SK-N-SH treated with all-trans-retinoic acid at 6 μM for 48 hours (cell line): Measurements from ENCODE around the gene SLC2A6.

Experiments used
- ATAC-seq: fragments of 200-7000 bp; cut with Tn5 transposase; 3 replicates; pipeline ENCODE4 v1.9.1; 2020; ENCODE audit warnings: mild to moderate bottlenecking, moderate library complexity
- ARNTL ChIP-seq: fragments of 450-650 bp; formaldehyde crosslinking; IDR thresholded peaks from 2 replicates; pipeline ENCODE4 v1.5.0; 2020; ENCODE audit warnings: low read depth, mild to moderate bottlenecking, moderate library complexity, borderline replicate concordance
- BACH2 ChIP-seq: fragments of 250-450 bp; sonication (Bioruptor Pico); IDR thresholded peaks from 2 replicates; pipeline ENCODE4 v1.9.0; 2021; ENCODE audit warnings: mild to moderate bottlenecking, borderline replicate concordance
- CREB5 ChIP-seq: fragments of 250-450 bp; sonication (Bioruptor Pico); IDR thresholded peaks from 2 replicates; pipeline ENCODE4 v1.5.1; 2020; ENCODE audit warnings: low read depth, mild to moderate bottlenecking, moderate library complexity
- CSDC2 ChIP-seq: fragments of 250-450 bp; sonication (Bioruptor Pico); IDR thresholded peaks from 2 replicates; pipeline ENCODE4 v1.5.0; 2020; ENCODE audit warnings: mild to moderate bottlenecking, moderate library complexity
- CSRNP3 ChIP-seq: fragments of 250-450 bp; sonication (Bioruptor Pico); IDR thresholded peaks from 2 replicates; pipeline ENCODE4 v1.5.1; 2021; ENCODE audit warnings: mild to moderate bottlenecking, moderate library complexity
- ESRRG ChIP-seq: fragments of 250-450 bp; sonication (Bioruptor Pico); IDR thresholded peaks from 2 replicates; pipeline ENCODE4 v1.6.1; 2021; ENCODE audit warnings: mild to moderate bottlenecking
- GLIS3 ChIP-seq: fragments of 250-450 bp; sonication (Bioruptor Pico); IDR thresholded peaks from 2 replicates; pipeline ENCODE4 v1.5.0; 2020; ENCODE audit warnings: mild to moderate bottlenecking, moderate library complexity
- ISL1 ChIP-seq: fragments of 250-450 bp; sonication (Bioruptor Pico); IDR thresholded peaks from 2 replicates; pipeline ENCODE4 v2.1.2; 2022; ENCODE audit warnings: mild to moderate bottlenecking, moderate library complexity
- OSR1 ChIP-seq: fragments of 250-450 bp; sonication (Bioruptor Pico); IDR thresholded peaks from 2 replicates; pipeline ENCODE4 v1.8.0; 2022; ENCODE audit warnings: moderate library complexity, mild to moderate bottlenecking, inconsistent platforms
- PATZ1 ChIP-seq: fragments of 250-450 bp; sonication (Bioruptor Pico); IDR thresholded peaks from 2 replicates; pipeline ENCODE4 v1.8.0; 2020; ENCODE audit warnings: mild to moderate bottlenecking, moderate library complexity, borderline replicate concordance
- POU6F1 ChIP-seq: fragments of 250-450 bp; sonication (Bioruptor Pico); IDR thresholded peaks from 2 replicates; pipeline ENCODE4 v1.8.0; 2021; ENCODE audit warnings: low read depth, mild to moderate bottlenecking, moderate library complexity, borderline replicate concordance
- PPARA ChIP-seq: fragments of 250-450 bp; sonication (Bioruptor Pico); IDR thresholded peaks from 2 replicates; pipeline ENCODE4 v1.5.0; 2020; ENCODE audit warnings: mild to moderate bottlenecking, borderline replicate concordance
- RARB ChIP-seq: fragments of 250-450 bp; sonication (Bioruptor Pico); IDR thresholded peaks from 2 replicates; pipeline ENCODE4 v1.8.0; 2021; ENCODE audit warnings: mild to moderate bottlenecking, moderate library complexity
- TCF4 ChIP-seq: fragments of 250-450 bp; sonication (Bioruptor Pico); IDR thresholded peaks from 2 replicates; pipeline ENCODE4 v1.8.0; 2021; ENCODE audit warnings: mild to moderate bottlenecking, moderate library complexity, borderline replicate concordance
- TOX ChIP-seq: fragments of 250-450 bp; sonication (Bioruptor Pico); IDR thresholded peaks from 2 replicates; pipeline ENCODE4 v1.8.0; 2021; ENCODE audit warnings: mild to moderate bottlenecking, moderate library complexity, borderline replicate concordance
- TSHZ2 ChIP-seq: fragments of 250-450 bp; sonication (Bioruptor Pico); IDR thresholded peaks from 2 replicates; pipeline ENCODE4 v1.5.0; 2020; ENCODE audit warnings: mild to moderate bottlenecking, moderate library complexity
- ZFP3 ChIP-seq: fragments of 250-450 bp; sonication (Bioruptor Pico); IDR thresholded peaks from 2 replicates; pipeline ENCODE4 v1.5.0; 2020; ENCODE audit warnings: mild to moderate bottlenecking, moderate library complexity
- ZFP30 ChIP-seq: fragments of 450-650 bp; formaldehyde crosslinking; IDR thresholded peaks from 2 replicates; pipeline ENCODE4 v1.5.0; 2022; ENCODE audit warnings: mild to moderate bottlenecking, moderate library complexity
- ZNF565 ChIP-seq: fragments of 450-650 bp; formaldehyde crosslinking; conservative IDR thresholded peaks from 2 replicates; pipeline ENCODE4 v1.5.0; 2020; ENCODE audit warnings: low read depth, mild to moderate bottlenecking, moderate library complexity
- ZNF70 ChIP-seq: fragments of 450-650 bp; formaldehyde crosslinking; IDR thresholded peaks from 2 replicates; pipeline ENCODE4 v1.5.0; 2020; ENCODE audit warnings: mild to moderate bottlenecking, moderate library complexity
- ZNF8 ChIP-seq: fragments of 450-650 bp; formaldehyde crosslinking; IDR thresholded peaks from 2 replicates; pipeline ENCODE4 v1.5.0; 2020; ENCODE audit warnings: mild to moderate bottlenecking, moderate library complexity

SLC2A6 gene

DNA sequence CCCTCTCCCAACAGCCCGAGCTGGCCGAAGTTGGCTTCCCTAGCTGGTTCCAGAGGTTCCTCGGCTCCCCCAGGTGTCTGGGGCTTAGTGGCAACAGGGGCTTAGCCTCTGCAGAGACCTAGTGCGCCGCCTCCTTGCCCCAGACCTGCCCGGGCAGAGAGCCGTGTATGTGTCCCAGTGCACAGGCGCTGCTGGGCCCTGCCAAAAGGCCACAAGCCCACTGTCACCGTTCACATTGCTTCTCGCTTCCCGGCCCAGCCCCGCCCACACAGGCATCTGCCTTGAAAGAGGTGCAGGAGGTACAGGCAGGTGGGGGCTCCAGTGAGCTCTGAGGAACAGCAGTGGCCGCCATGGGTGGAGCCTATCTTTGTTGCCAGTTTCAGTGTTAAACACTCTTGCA is 21.7 kb downstream of the SLC2A6 start:
- no peak for ATAC-seq
- TF ChIP-seq CSDC2 (CRISPR knock-in tag): no peak
- TF ChIP-seq ESRRG (CRISPR knock-in tag): no peak
- no peak for TF ChIP-seq ISL1 (CRISPR knock-in tag)
- TF ChIP-seq ZNF8 (CRISPR knock-in tag): no peak
- TF ChIP-seq OSR1 (CRISPR knock-in tag): no peak
- TF ChIP-seq POU6F1 (CRISPR knock-in tag): no peak
- no peak for TF ChIP-seq ARNTL (CRISPR knock-in tag)
- TF ChIP-seq BACH2 (CRISPR knock-in tag): no peak
- no peak for TF ChIP-seq ZFP3 (CRISPR knock-in tag)
- TF ChIP-seq TCF4 (CRISPR knock-in tag): no peak
- no peak for TF ChIP-seq CSRNP3 (CRISPR knock-in tag)
- TF ChIP-seq ZNF70 (CRISPR knock-in tag): no peak
- TF ChIP-seq TOX (CRISPR knock-in tag): no peak
- TF ChIP-seq ZFP30 (CRISPR knock-in tag): no peak
- TF ChIP-seq PPARA (CRISPR knock-in tag): no peak
- TF ChIP-seq PATZ1 (CRISPR knock-in tag): no peak

GRCh38 chr9:133456409-133456808 is 22.5 kb downstream of the SLC2A6 start:
- ATAC-seq: no peak

More at GRCh38 chr9:133456409-133456808, 22.5 kb downstream of the SLC2A6 start:
- no peak for TF ChIP-seq TSHZ2 (CRISPR knock-in tag)
- no peak for TF ChIP-seq GLIS3 (CRISPR knock-in tag)
- TF ChIP-seq ARNTL (CRISPR knock-in tag): no peak
- TF ChIP-seq ZFP30 (CRISPR knock-in tag): no peak
- TF ChIP-seq ZNF70 (CRISPR knock-in tag): no peak
- no peak for TF ChIP-seq ISL1 (CRISPR knock-in tag)
- TF ChIP-seq CSRNP3 (CRISPR knock-in tag): no peak
- no peak for TF ChIP-seq TCF4 (CRISPR knock-in tag)
- TF ChIP-seq CREB5 (CRISPR knock-in tag): no peak
- no peak for TF ChIP-seq BACH2 (CRISPR knock-in tag)
- TF ChIP-seq OSR1 (CRISPR knock-in tag): no peak
- no peak for TF ChIP-seq RARB
- TF ChIP-seq ZNF565 (CRISPR knock-in tag): no peak
- no peak for TF ChIP-seq CSDC2 (CRISPR knock-in tag)
- TF ChIP-seq ZNF8 (CRISPR knock-in tag): no peak
- TF ChIP-seq TOX (CRISPR knock-in tag): no peak
